Middle frontal gyrus (tissue), 1 donor: ENCODE results near the gene WNK1.
"Not testable (repeated sequence)": the region's sequence is repeated elsewhere in the genome, so short reads cannot be mapped to it uniquely, and the experiment has no call there.

ENCODE experiments used
- DNase-seq: peaks from one replicate; pipeline ENCODE4 v3.0.0-alpha.2; 2015; ENCODE audit warnings: low spot score; ENCODE audit errors: extremely low spot score

The WNK1 gene

GRCh38 chr12:740921-741320 is 11.5 kb upstream of the WNK1 start:
- no peak for DNase-seq

GRCh38 chr12:749751-750270 is 2.6 kb upstream of the WNK1 start:
- no peak for DNase-seq

- DNase-seq: no peak
Observed at GRCh38 chr12:750366-751191, 1.8 kb upstream of the WNK1 start.

- DNase-seq: peak; percentile 87
Observed at GRCh38 chr12:751192-751998, 984 bp upstream of the WNK1 start.

GRCh38 chr12:752695-753610 is 574 bp downstream of the WNK1 start:
- no peak for DNase-seq

GRCh38 chr12:753611-754472 is 1.5 kb downstream of the WNK1 start:
- no peak for DNase-seq

GRCh38 chr12:754473-754820 is 2.1 kb downstream of the WNK1 start:
- DNase-seq: no peak

GRCh38 chr12:754851-755562 is 2.6 kb downstream of the WNK1 start:
- DNase-seq: no peak

GRCh38 chr12:759628-760027 is 7.2 kb downstream of the WNK1 start:
- DNase-seq: no peak

GRCh38 chr12:761256-761655 is 8.9 kb downstream of the WNK1 start:
- no peak for DNase-seq

- DNase-seq: no peak
Observed at GRCh38 chr12:765840-766239, 13.5 kb downstream of the WNK1 start.

- no peak for DNase-seq
Observed at GRCh38 chr12:768434-768833, 16.1 kb downstream of the WNK1 start.

- DNase-seq: no peak
Observed at GRCh38 chr12:770479-770878, 18.1 kb downstream of the WNK1 start.

GRCh38 chr12:772056-772697 is 19.8 kb downstream of the WNK1 start:
- no peak for DNase-seq

- no peak for DNase-seq
Observed at GRCh38 chr12:774051-774614, 21.8 kb downstream of the WNK1 start.

- DNase-seq: not testable (repeated sequence)
Observed at GRCh38 chr12:775973-776771, 23.8 kb downstream of the WNK1 start.

GRCh38 chr12:776772-777373 is 24.5 kb downstream of the WNK1 start:
- DNase-seq: not testable (repeated sequence)
